MCF 10A (cell line): ENCODE results near the gene MYL3. TPM values are rescaled to one million over a fixed set of nuclear protein-coding genes. Genes with fewer than 3 reads are reported as not detected.

ENCODE experiments used
- BruUV-seq: library from RNA; stranded (reverse); fragments of 400-500 nt; replicated peaks from 2 replicates; lab custom pipeline; 2021; lab: Mats Ljungman, UMichigan
- CTCF ChIA-PET: fragments of 300-600 bp; sonication (Branson Sonifier 250); formaldehyde crosslinking; extraction: SDS; loops from one replicate; lab custom pipeline; 2021; ENCODE audit warnings: antibody characterized with exemption, inconsistent platforms; lab: Yijun Ruan, JAX
- POLR2A ChIA-PET: fragments of 300-600, 350-650 bp; sonication (Branson Sonifier 250); formaldehyde crosslinking; extraction: SDS; loops from one replicate; lab custom pipeline; 2020; ENCODE audit warnings: antibody characterized with exemption, inconsistent platforms; lab: Yijun Ruan, JAX
- DNase-seq: peaks from one replicate; pipeline ENCODE4 v3.0.0-alpha.2; 2018; ENCODE audit not compliant: unreplicated experiment
- H3K27ac Mint-ChIP-seq: one replicate; pipeline ENCODE4 v1.8.0; 2022; ENCODE audit warnings: mild to moderate bottlenecking, low read depth, mixed read lengths; ENCODE audit not compliant: unreplicated experiment
- H3K27me3 Mint-ChIP-seq: one replicate; pipeline ENCODE4 v1.8.0; 2022; ENCODE audit warnings: mixed read lengths; ENCODE audit not compliant: insufficient read depth, unreplicated experiment
- H3K36me3 Mint-ChIP-seq: one replicate; pipeline ENCODE4 v1.8.0; 2022; ENCODE audit warnings: mild to moderate bottlenecking, moderate library complexity, mixed read lengths; ENCODE audit not compliant: insufficient read depth, unreplicated experiment
- H3K4me1 Mint-ChIP-seq: one replicate; pipeline ENCODE4 v1.8.0; 2022; ENCODE audit warnings: mixed read lengths; ENCODE audit not compliant: insufficient read depth, unreplicated experiment
- H3K4me3 Mint-ChIP-seq: one replicate; pipeline ENCODE4 v1.8.0; 2022; ENCODE audit warnings: mild to moderate bottlenecking, moderate library complexity, mixed read lengths; ENCODE audit not compliant: unreplicated experiment
- H3K9me3 Mint-ChIP-seq: one replicate; pipeline ENCODE4 v1.8.0; 2022; ENCODE audit warnings: mixed read lengths; ENCODE audit not compliant: unreplicated experiment
- CTCF ChIP-seq: fragments of 200-600 bp; IDR thresholded peaks from one replicate; pipeline ENCODE4 v1.8.0; 2022; ENCODE audit warnings: antibody characterized with exemption, mild to moderate bottlenecking; ENCODE audit not compliant: unreplicated experiment
- intact Hi-C: fragments of 100-400 bp; cut with micrococcal nuclease; formaldehyde crosslinking; loops from 2 replicates; pipeline ENCODE4 v1.14.1; 2022
- total RNA-seq: library from RNA; stranded (reverse); gene quantifications from 2 replicates; pipeline ENCODE4 v1.2.3, GENCODE V29; 2022

MYL3 gene
- total RNA-seq, 1 experiment from 2014 or later, result not detected

- Mint-ChIP-seq H3K36me3 (peaks cover under 1% of the 10 kb centered on the region), H3K4me1 (no peaks in the 10 kb centered on the region), H3K4me3 (no peak overlapping the region), H3K9me3 (no peaks in the 10 kb centered on the region), H3K27me3 (peaks cover 37% of the 10 kb centered on the region), H3K27ac (no peak overlapping the region)
- BruUV-seq, result no TSS peak
- intact Hi-C loops, result no loop called here
- TF ChIP-seq CTCF, result no peak
- ChIA-PET CTCF (no interaction called here), POLR2A (no interaction called here)
- no peak for DNase-seq
Observed at GRCh38 chr3:46883830-46884185, 20.6 kb upstream of the MYL3 start.

- H3K27ac Mint-ChIP-seq, result no peak overlapping the region
- TF ChIP-seq CTCF, result no peak
- H3K27me3 Mint-ChIP-seq, result peaks cover 37% of the 10 kb centered on the region
- no peak for DNase-seq
- H3K9me3 Mint-ChIP-seq, result no peaks in the 10 kb centered on the region
- ChIA-PET POLR2A (no interaction called here), CTCF (interaction anchor here (0.6 kb wide), 1 partner anchor 1031 kb away, joined by 4 read pairs; no protein-coding TSS in a partner anchor)
- intact Hi-C loops, result no loop called here
- peak overlapping the region; percentile 44 for H3K4me3 Mint-ChIP-seq
- no TSS peak for BruUV-seq
- no peaks in the 10 kb centered on the region for H3K4me1 Mint-ChIP-seq
- H3K36me3 Mint-ChIP-seq, result no peaks in the 10 kb centered on the region
Observed at GRCh38 chr3:46883054-46883829, 20.0 kb upstream of the MYL3 start.

GRCh38 chr3:46882377-46883053 is 19.3 kb upstream of the MYL3 start:
- H3K9me3 Mint-ChIP-seq, result no peaks in the 10 kb centered on the region
- no peaks in the 10 kb centered on the region for H3K4me1 Mint-ChIP-seq
- H3K27ac Mint-ChIP-seq, result no peak overlapping the region
- H3K36me3 Mint-ChIP-seq, result no peaks in the 10 kb centered on the region
- intact Hi-C loops, result no loop called here
- ChIA-PET CTCF (interaction anchor here (0.6 kb wide), 2 partner anchors 27 to 1030 kb away, joined by 3 to 4 read pairs; no protein-coding TSS in a partner anchor), POLR2A (no interaction called here)
- no TSS peak for BruUV-seq
- H3K27me3 Mint-ChIP-seq, result peaks cover 37% of the 10 kb centered on the region
- peak overlapping the region; percentile 44 for H3K4me3 Mint-ChIP-seq
- no peak for DNase-seq
- TF ChIP-seq CTCF, result no peak

- ChIA-PET POLR2A (no interaction called here), CTCF (interaction anchor here (0.6 kb wide), 1 partner anchor 28 kb away, joined by 3 read pairs; no protein-coding TSS in a partner anchor)
- DNase-seq, result no peak
- no TSS peak for BruUV-seq
- Mint-ChIP-seq H3K27ac (no peak overlapping the region), H3K4me3 (peak overlapping the region; percentile 19), H3K4me1 (no peaks in the 10 kb centered on the region), H3K36me3 (no peaks in the 10 kb centered on the region), H3K27me3 (peaks cover 37% of the 10 kb centered on the region), H3K9me3 (no peaks in the 10 kb centered on the region)
- intact Hi-C loops, result no loop called here
- no peak for TF ChIP-seq CTCF
Observed at GRCh38 chr3:46881596-46882376, 18.5 kb upstream of the MYL3 start.
